Panc1 (cell line): Measurements from ENCODE around the gene C6orf62.

Experiments
- POLR2AphosphoS5 ChIP-seq: IDR thresholded peaks from 2 replicates; pipeline ENCODE4 v1.6.1; 2012; ENCODE audit warnings: mild to moderate bottlenecking, low read depth, low read length, moderate library complexity
- SIN3A ChIP-seq: IDR thresholded peaks from 2 replicates; pipeline ENCODE4 v1.6.1; 2012; ENCODE audit warnings: low read depth, mild to moderate bottlenecking, low read length, moderate library complexity, borderline replicate concordance; ENCODE audit not compliant: insufficient read depth
- TCF7L2 ChIP-seq: IDR thresholded peaks from 2 replicates; pipeline ENCODE4 v1.6.1; 2011; ENCODE audit warnings: mild to moderate bottlenecking, low read depth, low read length, inconsistent platforms
- TF ChIP-seq, protein P1 (sequence below), 2 experiments: IDR thresholded peaks; 2 replicates each; pipeline ENCODE4 v1.6.1; 2011 to 2012; ENCODE audit warnings: low read depth in 2 of 2, control low read depth in 1 of 2, low read length in 1 of 2, mild to moderate bottlenecking in 1 of 2, moderate library complexity in 1 of 2; ENCODE audit not compliant: insufficient read depth in 1 of 2
- TF ChIP-seq, protein P2 (sequence below): fragments of 450-650 bp; IDR thresholded peaks from 2 replicates; pipeline ENCODE4 v1.5.1; 2017; ENCODE audit warnings: mild to moderate bottlenecking

DNA sequence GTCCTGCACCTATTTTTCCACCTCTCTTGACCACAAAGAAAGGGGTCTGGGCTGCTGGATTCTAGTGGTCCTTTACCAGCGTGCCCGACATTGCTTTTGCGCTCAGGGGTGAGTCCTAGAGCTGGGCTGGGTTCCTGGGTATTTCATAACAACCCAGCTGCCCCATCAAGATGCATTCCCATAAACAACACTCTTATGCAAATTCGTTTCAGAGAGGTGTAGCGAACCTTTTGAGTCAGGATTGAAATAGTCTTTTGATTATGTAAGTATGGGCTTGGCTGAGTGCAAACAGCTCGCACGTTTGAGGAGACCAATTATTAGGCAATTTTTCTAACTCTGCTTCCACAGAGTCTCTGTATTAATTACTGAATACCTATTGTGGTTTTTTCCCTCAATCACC lies 38.4 kb downstream of the C6orf62 start:
- TF ChIP-seq SIN3A (no peak), POLR2AphosphoS5 (no peak), TCF7L2 (no peak)
- TF ChIP-seq, protein P1, sequence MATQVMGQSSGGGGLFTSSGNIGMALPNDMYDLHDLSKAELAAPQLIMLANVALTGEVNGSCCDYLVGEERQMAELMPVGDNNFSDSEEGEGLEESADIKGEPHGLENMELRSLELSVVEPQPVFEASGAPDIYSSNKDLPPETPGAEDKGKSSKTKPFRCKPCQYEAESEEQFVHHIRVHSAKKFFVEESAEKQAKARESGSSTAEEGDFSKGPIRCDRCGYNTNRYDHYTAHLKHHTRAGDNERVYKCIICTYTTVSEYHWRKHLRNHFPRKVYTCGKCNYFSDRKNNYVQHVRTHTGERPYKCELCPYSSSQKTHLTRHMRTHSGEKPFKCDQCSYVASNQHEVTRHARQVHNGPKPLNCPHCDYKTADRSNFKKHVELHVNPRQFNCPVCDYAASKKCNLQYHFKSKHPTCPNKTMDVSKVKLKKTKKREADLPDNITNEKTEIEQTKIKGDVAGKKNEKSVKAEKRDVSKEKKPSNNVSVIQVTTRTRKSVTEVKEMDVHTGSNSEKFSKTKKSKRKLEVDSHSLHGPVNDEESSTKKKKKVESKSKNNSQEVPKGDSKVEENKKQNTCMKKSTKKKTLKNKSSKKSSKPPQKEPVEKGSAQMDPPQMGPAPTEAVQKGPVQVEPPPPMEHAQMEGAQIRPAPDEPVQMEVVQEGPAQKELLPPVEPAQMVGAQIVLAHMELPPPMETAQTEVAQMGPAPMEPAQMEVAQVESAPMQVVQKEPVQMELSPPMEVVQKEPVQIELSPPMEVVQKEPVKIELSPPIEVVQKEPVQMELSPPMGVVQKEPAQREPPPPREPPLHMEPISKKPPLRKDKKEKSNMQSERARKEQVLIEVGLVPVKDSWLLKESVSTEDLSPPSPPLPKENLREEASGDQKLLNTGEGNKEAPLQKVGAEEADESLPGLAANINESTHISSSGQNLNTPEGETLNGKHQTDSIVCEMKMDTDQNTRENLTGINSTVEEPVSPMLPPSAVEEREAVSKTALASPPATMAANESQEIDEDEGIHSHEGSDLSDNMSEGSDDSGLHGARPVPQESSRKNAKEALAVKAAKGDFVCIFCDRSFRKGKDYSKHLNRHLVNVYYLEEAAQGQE (IDR thresholded peaks at IDR 0.05; ENCODE audit: insufficient read depth in 1 of 2, low read depth in 2 of 2, low read length in 1 of 2) = no peak
- TF ChIP-seq, protein P2, sequence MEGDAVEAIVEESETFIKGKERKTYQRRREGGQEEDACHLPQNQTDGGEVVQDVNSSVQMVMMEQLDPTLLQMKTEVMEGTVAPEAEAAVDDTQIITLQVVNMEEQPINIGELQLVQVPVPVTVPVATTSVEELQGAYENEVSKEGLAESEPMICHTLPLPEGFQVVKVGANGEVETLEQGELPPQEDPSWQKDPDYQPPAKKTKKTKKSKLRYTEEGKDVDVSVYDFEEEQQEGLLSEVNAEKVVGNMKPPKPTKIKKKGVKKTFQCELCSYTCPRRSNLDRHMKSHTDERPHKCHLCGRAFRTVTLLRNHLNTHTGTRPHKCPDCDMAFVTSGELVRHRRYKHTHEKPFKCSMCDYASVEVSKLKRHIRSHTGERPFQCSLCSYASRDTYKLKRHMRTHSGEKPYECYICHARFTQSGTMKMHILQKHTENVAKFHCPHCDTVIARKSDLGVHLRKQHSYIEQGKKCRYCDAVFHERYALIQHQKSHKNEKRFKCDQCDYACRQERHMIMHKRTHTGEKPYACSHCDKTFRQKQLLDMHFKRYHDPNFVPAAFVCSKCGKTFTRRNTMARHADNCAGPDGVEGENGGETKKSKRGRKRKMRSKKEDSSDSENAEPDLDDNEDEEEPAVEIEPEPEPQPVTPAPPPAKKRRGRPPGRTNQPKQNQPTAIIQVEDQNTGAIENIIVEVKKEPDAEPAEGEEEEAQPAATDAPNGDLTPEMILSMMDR = no peak
